HEK293T (cell line): ENCODE results near the gene SLC26A8.

Source experiments
- BHLHE40 ChIP-seq: fragments of 450-650 bp; IDR thresholded peaks from 2 replicates; pipeline ENCODE4 v1.6.1; 2016; ENCODE audit warnings: mild to moderate bottlenecking, moderate library complexity, borderline replicate concordance
- CTBP1 ChIP-seq: fragments of 450-650 bp; IDR thresholded peaks from 2 replicates; pipeline ENCODE4 v1.6.1; 2016; ENCODE audit warnings: borderline replicate concordance
- ELF4 ChIP-seq: fragments of 450-650 bp; IDR thresholded peaks from 2 replicates; pipeline ENCODE4 v1.6.1; 2017; ENCODE audit warnings: antibody characterized with exemption
- FOXA1 ChIP-seq: fragments of 450-650 bp; IDR thresholded peaks from 2 replicates; pipeline ENCODE4 v1.6.1; 2016; ENCODE audit warnings: mild to moderate bottlenecking
- FOXK2 ChIP-seq: fragments of 450-650 bp; IDR thresholded peaks from 2 replicates; pipeline ENCODE4 v1.6.1; 2016; ENCODE audit warnings: mild to moderate bottlenecking
- FOXM1 ChIP-seq: fragments of 450-650 bp; IDR thresholded peaks from 2 replicates; pipeline ENCODE4 v1.6.1; 2017; ENCODE audit warnings: mild to moderate bottlenecking, borderline replicate concordance
- L3MBTL2 ChIP-seq: fragments of 450-650 bp; conservative IDR thresholded peaks from 2 replicates; pipeline ENCODE4 v1.6.1; 2016; ENCODE audit warnings: mild to moderate bottlenecking
- LEF1 ChIP-seq: fragments of 450-650 bp; IDR thresholded peaks from 2 replicates; pipeline ENCODE4 v1.6.1; 2017; ENCODE audit warnings: mild to moderate bottlenecking, borderline replicate concordance
- NFRKB ChIP-seq: fragments of 450-650 bp; IDR thresholded peaks from 2 replicates; pipeline ENCODE4 v1.6.1; 2016; ENCODE audit warnings: mild to moderate bottlenecking, moderate library complexity
- SP1 ChIP-seq: fragments of 450-650 bp; IDR thresholded peaks from 2 replicates; pipeline ENCODE4 v1.6.1; 2017
- SUZ12 ChIP-seq: fragments of 450-650 bp; IDR thresholded peaks from 2 replicates; pipeline ENCODE4 v1.6.1; 2016; ENCODE audit warnings: mild to moderate bottlenecking
- TARDBP ChIP-seq: fragments of 450-650 bp; IDR thresholded peaks from 2 replicates; pipeline ENCODE4 v1.6.1; 2016
- ZNF384 ChIP-seq: fragments of 450-650 bp; IDR thresholded peaks from 2 replicates; pipeline ENCODE4 v1.6.1; 2016
- TF ChIP-seq, protein P1 (sequence below): fragments of 450-650 bp; IDR thresholded peaks from 2 replicates; pipeline ENCODE4 v1.6.1; 2016

DNA sequence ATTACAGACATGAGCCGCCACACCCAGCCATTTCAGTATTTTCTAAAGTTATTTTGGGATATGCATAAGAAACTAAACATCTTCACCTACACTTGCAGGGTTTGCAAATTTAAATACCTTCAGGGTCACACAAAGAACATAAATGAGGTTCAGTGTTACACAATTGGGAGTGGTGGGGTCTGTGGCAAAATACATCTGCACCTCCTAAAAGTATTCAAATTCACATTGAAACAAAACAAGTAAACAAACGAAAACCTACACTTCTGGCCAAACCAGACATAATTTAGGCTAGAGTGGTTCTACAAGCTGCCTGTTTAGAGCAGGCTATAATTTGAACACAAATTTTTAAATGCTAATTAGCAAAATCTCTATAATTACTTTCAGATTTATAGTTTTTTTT, 37.8 kb upstream of the SLC26A8 start:
- TF ChIP-seq FOXM1, result no peak
- TF ChIP-seq BHLHE40, result no peak
- no peak for TF ChIP-seq SUZ12
- TF ChIP-seq SP1, result no peak
- no peak for TF ChIP-seq ZNF384
- TF ChIP-seq FOXK2, result no peak
- TF ChIP-seq TARDBP, result no peak
- no peak for TF ChIP-seq ELF4
- TF ChIP-seq CTBP1, result no peak
- TF ChIP-seq FOXA1, result no peak
- TF ChIP-seq, protein P1, sequence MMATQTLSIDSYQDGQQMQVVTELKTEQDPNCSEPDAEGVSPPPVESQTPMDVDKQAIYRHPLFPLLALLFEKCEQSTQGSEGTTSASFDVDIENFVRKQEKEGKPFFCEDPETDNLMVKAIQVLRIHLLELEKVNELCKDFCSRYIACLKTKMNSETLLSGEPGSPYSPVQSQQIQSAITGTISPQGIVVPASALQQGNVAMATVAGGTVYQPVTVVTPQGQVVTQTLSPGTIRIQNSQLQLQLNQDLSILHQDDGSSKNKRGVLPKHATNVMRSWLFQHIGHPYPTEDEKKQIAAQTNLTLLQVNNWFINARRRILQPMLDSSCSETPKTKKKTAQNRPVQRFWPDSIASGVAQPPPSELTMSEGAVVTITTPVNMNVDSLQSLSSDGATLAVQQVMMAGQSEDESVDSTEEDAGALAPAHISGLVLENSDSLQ, result no peak
- TF ChIP-seq LEF1, result no peak
- no peak for TF ChIP-seq L3MBTL2
- TF ChIP-seq NFRKB, result no peak
